ENCODE measurements around the gene EPB41L4B. TPM values are rescaled to one million over a fixed set of nuclear protein-coding genes. Genes with fewer than 3 reads are reported as not detected.
A peak's percentile ranks its signal among the peaks of the same experiment; 100 is the strongest.

The EPB41L4B gene
- total and polyA plus RNA-seq, 2 of the 13 experiments (the other 11 are each of a cell fraction or from before 2014, with no cell fraction given), result 17.6 to 22.1 TPM

- Histone ChIP-seq H3K4me3 (replicated peaks in 1 of 3; ENCODE audit: insufficient read depth in 1 of 3, low read depth in 2 of 3, low read length in 3 of 3) (no peak overlapping the region), H3K4me1 (ENCODE audit: insufficient read depth, low read length) (peaks cover 42% of the 10 kb centered on the region), H3K27ac (ENCODE audit: extremely low read length, insufficient read depth, low read length) (no peak overlapping the region), H3K36me3 (replicated peaks in 1 of 2; ENCODE audit: control insufficient read depth in 1 of 2, insufficient read depth in 2 of 2, low read length in 2 of 2) (no peaks in the 10 kb centered on the region), H3K79me2 (ENCODE audit: insufficient read depth, low read length) (no peaks in the 10 kb centered on the region), H4K20me1 (ENCODE audit: insufficient read depth, low read length) (no peaks in the 10 kb centered on the region), H3K9me3 (ENCODE audit: low read length) (no peaks in the 10 kb centered on the region), H2AFZ (ENCODE audit: low read length) (no peak overlapping the region), H3K27me3 (ENCODE audit: control insufficient read depth in 1 of 2, insufficient read depth in 2 of 2, low read length in 2 of 2) (no peaks in the 10 kb centered on the region; a peak in 1 of 5 replicates), H3K9ac (ENCODE audit: insufficient read depth, low read depth, low read length) (no peak overlapping the region), H3K4me2 (ENCODE audit: low read depth, low read length) (no peak overlapping the region)
- WGBS (ENCODE audit: low lambda C conversion rate), result 46% methylated on average over 7 of the region's 7 CpGs
- DNase-seq (ENCODE audit: low spot score), result no peak
- no TSS peak for BruUV-seq (replicated peaks)
- in situ Hi-C loops (cut with HindIII; ENCODE audit: extremely low pct_ligation_motif_present, low pct_unique_long_range_greater_than_20kb), result no loop called here
- intact Hi-C loops (cut with micrococcal nuclease; ENCODE audit: unreplicated experiment), result no loop called here
- TF ChIP-seq SNRNP70 (IDR thresholded peaks at IDR 0.05; ENCODE audit: low read depth, low read length) (no peak), NCOR1 (IDR thresholded peaks at IDR 0.05; ENCODE audit: borderline replicate concordance, low read length) (no peak), ZNF766 (CRISPR knock-in tag; IDR thresholded peaks at IDR 0.05; ENCODE audit: borderline replicate concordance) (no peak), ZNF572 (CRISPR knock-in tag; IDR thresholded peaks at IDR 0.05) (no peak), CEBPB (IDR thresholded peaks at IDR 0.05; ENCODE audit: borderline replicate concordance, low read depth, low read length) (no peak), CBX5 (CRISPR knock-in tag; IDR thresholded peaks at IDR 0.05; ENCODE audit: borderline replicate concordance) (no peak)
- TF ChIP-seq, protein P1, sequence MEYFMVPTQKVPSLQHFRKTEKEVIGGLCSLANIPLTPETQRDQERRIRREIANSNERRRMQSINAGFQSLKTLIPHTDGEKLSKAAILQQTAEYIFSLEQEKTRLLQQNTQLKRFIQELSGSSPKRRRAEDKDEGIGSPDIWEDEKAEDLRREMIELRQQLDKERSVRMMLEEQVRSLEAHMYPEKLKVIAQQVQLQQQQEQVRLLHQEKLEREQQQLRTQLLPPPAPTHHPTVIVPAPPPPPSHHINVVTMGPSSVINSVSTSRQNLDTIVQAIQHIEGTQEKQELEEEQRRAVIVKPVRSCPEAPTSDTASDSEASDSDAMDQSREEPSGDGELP (IDR thresholded peaks at IDR 0.05; ENCODE audit: borderline replicate concordance, low read depth), result no peak
- ChIA-PET POLR2A (no interaction called here), CTCF (ENCODE audit: low intra/inter-chr PET ratio, low total read pairs) (no interaction called here)
- ATAC-seq, result no peak
- no peak for FAIRE-seq
Observed at GRCh38 chr9:109335121-109335520, 14.3 kb upstream of the EPB41L4B start.

DNA sequence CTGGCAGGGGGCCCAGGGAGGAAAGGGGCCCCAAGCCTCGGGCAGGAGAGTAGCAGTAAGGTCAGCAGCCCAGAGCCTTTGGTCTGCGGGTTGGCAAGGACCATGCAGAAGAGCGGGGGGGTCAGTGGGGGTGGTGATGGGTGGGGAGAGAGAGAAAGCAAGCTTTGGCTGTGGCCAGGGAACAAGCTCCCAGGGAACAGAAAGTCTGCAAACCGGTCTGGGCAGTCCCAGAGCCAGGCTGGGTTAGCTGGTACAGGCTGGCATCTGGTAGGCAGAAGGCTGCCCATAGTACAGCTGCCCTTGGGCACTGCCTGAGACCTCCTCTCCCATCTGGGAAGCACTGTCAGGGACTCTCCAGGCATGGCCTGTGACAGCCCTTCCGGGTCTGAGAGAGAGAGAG lies 10.5 kb upstream of the EPB41L4B start:
- ChIA-PET CTCF (ENCODE audit: low intra/inter-chr PET ratio, low total read pairs) (no interaction called here), POLR2A (interaction anchor here (1.4 kb wide), 1 partner anchor 14 kb away, joined by 3 read pairs; no protein-coding TSS in a partner anchor)
- Histone ChIP-seq H3K4me3 (replicated peaks in 1 of 3; ENCODE audit: insufficient read depth in 1 of 3, low read depth in 2 of 3, low read length in 3 of 3) (no peak overlapping the region), H3K27me3 (ENCODE audit: control insufficient read depth in 1 of 2, insufficient read depth in 2 of 2, low read length in 2 of 2) (peaks cover 0 to 3% of the 10 kb centered on the region in 2 experiments; a peak in 1 of 5 replicates), H4K20me1 (ENCODE audit: insufficient read depth, low read length) (no peaks in the 10 kb centered on the region), H3K79me2 (ENCODE audit: insufficient read depth, low read length) (no peaks in the 10 kb centered on the region), H3K36me3 (replicated peaks in 1 of 2; ENCODE audit: control insufficient read depth in 1 of 2, insufficient read depth in 2 of 2, low read length in 2 of 2) (no peaks in the 10 kb centered on the region), H3K27ac (ENCODE audit: extremely low read length, insufficient read depth, low read length) (no peak overlapping the region), H3K9me3 (ENCODE audit: low read length) (no peaks in the 10 kb centered on the region), H3K4me2 (ENCODE audit: low read depth, low read length) (no peak overlapping the region), H3K9ac (ENCODE audit: insufficient read depth, low read depth, low read length) (no peak overlapping the region), H2AFZ (ENCODE audit: low read length) (no peak overlapping the region), H3K4me1 (ENCODE audit: insufficient read depth, low read length) (peaks cover 66% of the 10 kb centered on the region)
- no peak for FAIRE-seq
- ATAC-seq, result no peak
- DNase-seq (ENCODE audit: low spot score), result no peak
- in situ Hi-C loops (cut with HindIII; ENCODE audit: extremely low pct_ligation_motif_present, low pct_unique_long_range_greater_than_20kb) (no loop called here), intact Hi-C loops (cut with micrococcal nuclease; ENCODE audit: unreplicated experiment) (no loop called here)
- no TSS peak for BruUV-seq (replicated peaks)
- WGBS (ENCODE audit: low lambda C conversion rate), result 3% methylated on average over 3 of the region's 5 CpGs
- TF ChIP-seq ZSCAN31 (CRISPR knock-in tag; IDR thresholded peaks at IDR 0.05; ENCODE audit: low read depth) (no peak), HNRNPL (IDR thresholded peaks at IDR 0.05; ENCODE audit: low read depth, low read length) (0 out of 2 replicates have a peak, but pooled peaks have one; percentile 45), NFE2 (CRISPR knock-in tag; IDR thresholded peaks at IDR 0.05) (no peak), ZFYVE20 (CRISPR knock-in tag; IDR thresholded peaks at IDR 0.05; ENCODE audit: borderline replicate concordance, low read depth) (no peak), CEBPB (IDR thresholded peaks at IDR 0.05; ENCODE audit: borderline replicate concordance, low read depth, low read length) (no peak), TGIF2 (CRISPR knock-in tag; IDR thresholded peaks at IDR 0.05) (no peak), RXRB (CRISPR knock-in tag; IDR thresholded peaks at IDR 0.05; ENCODE audit: borderline replicate concordance) (no peak)
- TF ChIP-seq, protein P2, sequence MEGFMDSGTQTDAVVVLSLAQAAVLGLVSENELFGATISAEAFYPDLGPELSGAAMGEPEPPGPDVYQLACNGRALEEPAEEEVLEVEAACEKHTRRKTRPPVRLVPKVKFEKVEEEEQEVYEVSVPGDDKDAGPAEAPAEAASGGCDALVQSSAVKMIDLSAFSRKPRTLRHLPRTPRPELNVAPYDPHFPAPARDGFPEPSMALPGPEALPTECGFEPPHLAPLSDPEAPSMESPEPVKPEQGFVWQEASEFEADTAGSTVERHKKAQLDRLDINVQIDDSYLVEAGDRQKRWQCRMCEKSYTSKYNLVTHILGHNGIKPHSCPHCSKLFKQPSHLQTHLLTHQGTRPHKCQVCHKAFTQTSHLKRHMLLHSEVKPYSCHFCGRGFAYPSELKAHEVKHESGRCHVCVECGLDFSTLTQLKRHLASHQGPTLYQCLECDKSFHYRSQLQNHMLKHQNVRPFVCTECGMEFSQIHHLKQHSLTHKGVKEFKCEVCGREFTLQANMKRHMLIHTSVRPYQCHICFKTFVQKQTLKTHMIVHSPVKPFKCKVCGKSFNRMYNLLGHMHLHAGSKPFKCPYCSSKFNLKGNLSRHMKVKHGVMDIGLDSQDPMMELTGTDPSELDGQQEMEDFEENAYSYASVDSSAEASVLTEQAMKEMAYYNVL (CRISPR knock-in tag; IDR thresholded peaks at IDR 0.05; ENCODE audit: borderline replicate concordance), result no peak
- TF ChIP-seq, protein P3, sequence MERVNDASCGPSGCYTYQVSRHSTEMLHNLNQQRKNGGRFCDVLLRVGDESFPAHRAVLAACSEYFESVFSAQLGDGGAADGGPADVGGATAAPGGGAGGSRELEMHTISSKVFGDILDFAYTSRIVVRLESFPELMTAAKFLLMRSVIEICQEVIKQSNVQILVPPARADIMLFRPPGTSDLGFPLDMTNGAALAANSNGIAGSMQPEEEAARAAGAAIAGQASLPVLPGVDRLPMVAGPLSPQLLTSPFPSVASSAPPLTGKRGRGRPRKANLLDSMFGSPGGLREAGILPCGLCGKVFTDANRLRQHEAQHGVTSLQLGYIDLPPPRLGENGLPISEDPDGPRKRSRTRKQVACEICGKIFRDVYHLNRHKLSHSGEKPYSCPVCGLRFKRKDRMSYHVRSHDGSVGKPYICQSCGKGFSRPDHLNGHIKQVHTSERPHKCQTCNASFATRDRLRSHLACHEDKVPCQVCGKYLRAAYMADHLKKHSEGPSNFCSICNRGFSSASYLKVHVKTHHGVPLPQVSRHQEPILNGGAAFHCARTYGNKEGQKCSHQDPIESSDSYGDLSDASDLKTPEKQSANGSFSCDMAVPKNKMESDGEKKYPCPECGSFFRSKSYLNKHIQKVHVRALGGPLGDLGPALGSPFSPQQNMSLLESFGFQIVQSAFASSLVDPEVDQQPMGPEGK (CRISPR knock-in tag; IDR thresholded peaks at IDR 0.05), result 0 out of 2 replicates have a peak, but pooled peaks have one; percentile 17

All from HepG2 (cell line).